ENCODE results near the gene RPL39L.

RPL39L gene

GRCh38 chr3:187103251-187103650, 36.0 kb downstream of the RPL39L start:
- Histone ChIP-seq H3K9ac (ENCODE audit: low read length) (no peak overlapping the region), H3K4me1 (ENCODE audit: low read length) (peaks cover 11% of the 10 kb centered on the region; the same call in 1 of the 2 replicates), H2AFZ (ENCODE audit: low read depth, low read length) (no peak overlapping the region), H3K9me3 (ENCODE audit: insufficient read depth, low read length) (no peaks in the 10 kb centered on the region), H4K20me1 (ENCODE audit: insufficient read depth, low read length) (no peaks in the 10 kb centered on the region), H3K79me2 (ENCODE audit: low read length) (no peaks in the 10 kb centered on the region), H3K27ac (ENCODE audit: low read length) (no peak overlapping the region), H3K4me2 (ENCODE audit: low read length) (no peak overlapping the region), H3K27me3 (ENCODE audit: low read depth, low read length) (no peaks in the 10 kb centered on the region), H3K36me3 (replicated peaks; ENCODE audit: low read depth, low read length) (no peaks in the 10 kb centered on the region), H3K4me3 (ENCODE audit: low read length) (no peak overlapping the region)
- TF ChIP-seq EZH2phosphoT487 (IDR thresholded peaks at IDR 0.05; ENCODE audit: low read depth) (no peak), CTCF (IDR thresholded peaks at IDR 0.05; ENCODE audit: low read depth, low read length) (no peak)

- Histone ChIP-seq H3K4me3 (ENCODE audit: low read length) (no peak overlapping the region), H3K9ac (ENCODE audit: low read length) (no peak overlapping the region)
Observed at GRCh38 chr3:187102073-187102634, 37.1 kb downstream of the RPL39L start.

GRCh38 chr3:187101184-187102072, 37.9 kb downstream of the RPL39L start:
- no peak overlapping the region for H3K4me3 ChIP-seq (ENCODE audit: low read length)

More at GRCh38 chr3:187102073-187102634, 37.1 kb downstream of the RPL39L start:
- Histone ChIP-seq H3K27ac (ENCODE audit: low read length) (no peak overlapping the region), H3K79me2 (ENCODE audit: low read length) (no peaks in the 10 kb centered on the region), H3K4me1 (ENCODE audit: low read length) (peaks cover 11% of the 10 kb centered on the region; the same call in 1 of the 2 replicates), H4K20me1 (ENCODE audit: insufficient read depth, low read length) (no peaks in the 10 kb centered on the region), H3K4me2 (ENCODE audit: low read length) (peak overlapping the region; percentile 38), H2AFZ (ENCODE audit: low read depth, low read length) (0 out of 2 replicates have a peak overlapping the region, but pooled peaks have one; percentile 0), H3K9me3 (ENCODE audit: insufficient read depth, low read length) (no peaks in the 10 kb centered on the region), H3K27me3 (ENCODE audit: low read depth, low read length) (no peaks in the 10 kb centered on the region), H3K36me3 (replicated peaks; ENCODE audit: low read depth, low read length) (no peaks in the 10 kb centered on the region)
- TF ChIP-seq EZH2phosphoT487 (IDR thresholded peaks at IDR 0.05; ENCODE audit: low read depth): no peak
- no peak for TF ChIP-seq CTCF (IDR thresholded peaks at IDR 0.05; ENCODE audit: low read depth, low read length)

More at GRCh38 chr3:187101184-187102072, 37.9 kb downstream of the RPL39L start:
- peaks cover 11% of the 10 kb centered on the region; the same call in 1 of the 2 replicates for H3K4me1 ChIP-seq (ENCODE audit: low read length)
- no peaks in the 10 kb centered on the region for H4K20me1 ChIP-seq (ENCODE audit: insufficient read depth, low read length)
- H3K36me3 ChIP-seq (replicated peaks; ENCODE audit: low read depth, low read length): no peaks in the 10 kb centered on the region
- no peaks in the 10 kb centered on the region for H3K79me2 ChIP-seq (ENCODE audit: low read length)
- TF ChIP-seq EZH2phosphoT487 (IDR thresholded peaks at IDR 0.05; ENCODE audit: low read depth) (no peak), CTCF (IDR thresholded peaks at IDR 0.05; ENCODE audit: low read depth, low read length) (no peak)
- no peaks in the 10 kb centered on the region for H3K27me3 ChIP-seq (ENCODE audit: low read depth, low read length)
- peak overlapping the region; percentile 38 for H3K4me2 ChIP-seq (ENCODE audit: low read length)
- 0 out of 2 replicates have a peak overlapping the region, but pooled peaks have one; percentile 0 for H2AFZ ChIP-seq (ENCODE audit: low read depth, low read length)
- H3K9me3 ChIP-seq (ENCODE audit: insufficient read depth, low read length): no peaks in the 10 kb centered on the region
- H3K9ac ChIP-seq (ENCODE audit: low read length): no peak overlapping the region
- no peak overlapping the region for H3K27ac ChIP-seq (ENCODE audit: low read length)

Measured in OCI-LY3 (cell line).